HG02759 (cell line): ENCODE measurements around the gene LGR5.
"Not testable (repeated sequence)": the region's sequence is repeated elsewhere in the genome, so short reads cannot be mapped to it uniquely, and the experiment has no call there.

ENCODE experiments used
- ATAC-seq: cut with Tn5 transposase; IDR thresholded peaks from one replicate; pipeline ENCODE4 v1.9.1; 2021; ENCODE audit warnings: mild to moderate bottlenecking, moderate library complexity; ENCODE audit not compliant: unreplicated experiment

LGR5 gene

GRCh38 chr12:71472441-71472911, 32.9 kb downstream of the LGR5 start:
- no peak for ATAC-seq

GRCh38 chr12:71474791-71475190, 35.2 kb downstream of the LGR5 start:
- no peak for ATAC-seq

- ATAC-seq: no peak
These were observed 35.7 kb downstream of the LGR5 start for GRCh38 chr12:71475280-71475679.

- ATAC-seq: no peak
These were observed 36.9 kb downstream of the LGR5 start for GRCh38 chr12:71476513-71476912.

- no peak for ATAC-seq
These were observed 38.0 kb downstream of the LGR5 start for GRCh38 chr12:71477609-71478008.

GRCh38 chr12:71478270-71478669, 38.7 kb downstream of the LGR5 start:
- ATAC-seq: no peak

- ATAC-seq: no peak
These were observed 44.8 kb downstream of the LGR5 start for GRCh38 chr12:71484272-71484905.

GRCh38 chr12:71490844-71491243, 51.2 kb downstream of the LGR5 start:
- not testable (repeated sequence) for ATAC-seq

- ATAC-seq: no peak
These were observed 53.0 kb downstream of the LGR5 start for GRCh38 chr12:71492604-71493003.

GRCh38 chr12:71499834-71500233, 60.2 kb downstream of the LGR5 start:
- no peak for ATAC-seq

GRCh38 chr12:71503579-71504391, 64.2 kb downstream of the LGR5 start:
- ATAC-seq: no peak

GRCh38 chr12:71504476-71504875, 64.9 kb downstream of the LGR5 start:
- no peak for ATAC-seq

GRCh38 chr12:71509705-71510104, 70.1 kb downstream of the LGR5 start:
- no peak for ATAC-seq

GRCh38 chr12:71517145-71517846, 77.7 kb downstream of the LGR5 start:
- ATAC-seq: no peak

- ATAC-seq: no peak
These were observed 81.5 kb downstream of the LGR5 start for GRCh38 chr12:71521125-71521524.

GRCh38 chr12:71524626-71525025, 85.0 kb downstream of the LGR5 start:
- no peak for ATAC-seq

- no peak for ATAC-seq
These were observed 94.1 kb downstream of the LGR5 start for GRCh38 chr12:71533703-71534102.

GRCh38 chr12:71536279-71536938, 96.8 kb downstream of the LGR5 start:
- ATAC-seq: peak; percentile 47

- peak; percentile 8 for ATAC-seq
These were observed 97.5 kb downstream of the LGR5 start for GRCh38 chr12:71536939-71537622.

GRCh38 chr12:71538807-71539206, 99.2 kb downstream of the LGR5 start:
- ATAC-seq: no peak

GRCh38 chr12:71541583-71541982, 102.0 kb downstream of the LGR5 start:
- no peak for ATAC-seq
